ENCODE measurements around the gene DNAJB1. TPM values are rescaled to one million over a fixed set of nuclear protein-coding genes. Genes with fewer than 3 reads are reported as not detected.

Gene DNAJB1
- total and polyA plus RNA-seq, 3 donors from 2014 or later = 185 to 386 (median 245) TPM

DNA sequence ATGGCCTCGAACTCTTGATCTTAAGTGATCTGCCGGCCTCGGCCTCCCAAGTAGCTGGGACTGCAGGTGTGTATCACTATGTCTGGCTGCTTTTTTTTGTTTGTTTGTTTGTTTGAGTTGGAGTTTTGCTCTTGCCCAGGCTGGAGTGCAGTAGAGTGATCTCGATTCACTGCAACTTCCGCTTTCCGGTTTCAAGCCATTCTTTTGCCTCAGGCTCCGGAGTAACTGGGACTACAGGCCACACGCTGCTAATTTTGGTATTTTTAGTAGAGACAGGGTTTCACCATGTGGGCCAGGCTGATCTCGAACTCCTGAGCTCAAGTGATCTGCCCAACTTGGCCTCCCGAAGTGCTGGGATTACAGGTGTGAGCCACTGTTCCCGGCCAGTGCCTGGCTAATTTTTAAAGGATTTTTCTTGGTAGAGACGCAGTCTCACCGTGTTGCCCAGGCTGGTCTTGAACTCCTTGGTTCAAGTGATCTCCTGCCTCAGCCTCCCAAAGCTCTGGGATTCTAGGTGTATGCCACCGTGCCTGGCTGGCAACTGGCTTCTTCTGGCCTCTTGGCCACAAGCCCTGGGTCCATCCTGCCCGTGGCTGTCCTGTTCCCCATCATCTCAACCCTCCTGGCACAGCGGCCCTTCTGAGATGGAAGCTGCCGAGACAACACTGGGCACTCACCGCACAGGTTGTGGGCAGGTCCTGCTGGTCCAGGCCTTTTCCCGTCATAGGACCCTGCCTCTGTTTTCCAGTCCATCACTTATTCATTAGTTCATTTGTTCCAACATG lies 22.7 kb upstream of the DNAJB1 start:
- intact Hi-C loops (cut with DNase I; ENCODE audit: low total_unique reads) = no loop called here
- 84 to 90% methylated on average over 18 to 19 of the region's 19 CpGs for WGBS, 2 donors
- Histone ChIP-seq H3K27ac (no peak overlapping the region), H3K9me3 (no peaks in the 10 kb centered on the region), H3K36me3 (ENCODE audit: low read depth, missing control alignments) (no peaks in the 10 kb centered on the region), H3K4me1 (peaks cover 8% of the 10 kb centered on the region), H3K27me3 (no peaks in the 10 kb centered on the region), H3K4me3 (no peak overlapping the region)
- no peak for DNase-seq
- TF ChIP-seq, protein P1, sequence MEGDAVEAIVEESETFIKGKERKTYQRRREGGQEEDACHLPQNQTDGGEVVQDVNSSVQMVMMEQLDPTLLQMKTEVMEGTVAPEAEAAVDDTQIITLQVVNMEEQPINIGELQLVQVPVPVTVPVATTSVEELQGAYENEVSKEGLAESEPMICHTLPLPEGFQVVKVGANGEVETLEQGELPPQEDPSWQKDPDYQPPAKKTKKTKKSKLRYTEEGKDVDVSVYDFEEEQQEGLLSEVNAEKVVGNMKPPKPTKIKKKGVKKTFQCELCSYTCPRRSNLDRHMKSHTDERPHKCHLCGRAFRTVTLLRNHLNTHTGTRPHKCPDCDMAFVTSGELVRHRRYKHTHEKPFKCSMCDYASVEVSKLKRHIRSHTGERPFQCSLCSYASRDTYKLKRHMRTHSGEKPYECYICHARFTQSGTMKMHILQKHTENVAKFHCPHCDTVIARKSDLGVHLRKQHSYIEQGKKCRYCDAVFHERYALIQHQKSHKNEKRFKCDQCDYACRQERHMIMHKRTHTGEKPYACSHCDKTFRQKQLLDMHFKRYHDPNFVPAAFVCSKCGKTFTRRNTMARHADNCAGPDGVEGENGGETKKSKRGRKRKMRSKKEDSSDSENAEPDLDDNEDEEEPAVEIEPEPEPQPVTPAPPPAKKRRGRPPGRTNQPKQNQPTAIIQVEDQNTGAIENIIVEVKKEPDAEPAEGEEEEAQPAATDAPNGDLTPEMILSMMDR (IDR thresholded peaks at IDR 0.05) = no peak
- TF ChIP-seq POLR2A (IDR thresholded peaks at IDR 0.05) = no peak

- peak; percentile 80 for DNase-seq
- intact Hi-C loops (cut with DNase I; ENCODE audit: low total_unique reads) = no loop called here
Measured at GRCh38 chr19:14536926-14537692, 18.9 kb upstream of the DNAJB1 start.

GRCh38 chr19:14533450-14533849 lies 15.3 kb upstream of the DNAJB1 start:
- WGBS, 2 donors = 65 to 70% methylated on average over 5 of the region's 5 CpGs
- intact Hi-C loops (cut with DNase I; ENCODE audit: low total_unique reads) = no loop called here

More at GRCh38 chr19:14536926-14537692, 18.9 kb upstream of the DNAJB1 start:
- H3K4me3 ChIP-seq = peak overlapping the region in 1 of 2 donors; percentile 26
- peaks cover 17% of the 10 kb centered on the region for H3K4me1 ChIP-seq
- no peaks in the 10 kb centered on the region for H3K9me3 ChIP-seq
- no peak overlapping the region for H3K27ac ChIP-seq
- WGBS, 2 donors = 22 to 30% methylated on average over 22 of the region's 24 CpGs
- no peaks in the 10 kb centered on the region for H3K27me3 ChIP-seq
- H3K36me3 ChIP-seq (ENCODE audit: low read depth, missing control alignments) = no peaks in the 10 kb centered on the region
- TF ChIP-seq POLR2A (IDR thresholded peaks at IDR 0.05) = no peak
- TF ChIP-seq, protein P1 (IDR thresholded peaks at IDR 0.05) = no peak

DNA sequence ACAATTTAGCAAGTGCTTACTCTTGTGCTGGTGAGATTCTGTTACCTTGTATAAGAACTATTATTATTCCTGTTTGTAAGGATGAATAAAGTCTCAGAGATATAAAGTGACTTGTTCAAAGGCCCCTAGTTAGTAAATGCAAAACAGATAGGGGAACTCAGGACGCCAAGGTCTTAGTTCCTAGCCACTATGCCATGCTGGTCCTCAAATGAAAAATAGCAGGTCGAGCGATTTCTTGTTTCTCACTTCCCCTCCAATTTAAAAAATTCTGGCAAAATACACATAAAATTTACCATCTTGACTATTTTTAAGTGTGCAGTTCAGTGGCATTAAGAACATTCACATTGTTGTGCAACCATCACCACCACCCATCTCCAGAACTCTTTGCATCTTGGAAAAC lies 12.3 kb upstream of the DNAJB1 start:
- H3K27ac ChIP-seq = peak overlapping the region in 1 of 2 donors; percentile 94
- peak overlapping the region; percentile 66 to 74 for H3K4me3 ChIP-seq
- intact Hi-C loops (cut with DNase I; ENCODE audit: low total_unique reads) = no loop called here
- no peak for TF ChIP-seq POLR2A (IDR thresholded peaks at IDR 0.05)
- TF ChIP-seq, protein P1 (IDR thresholded peaks at IDR 0.05) = no peak
- no peaks in the 10 kb centered on the region for H3K9me3 ChIP-seq
- H3K36me3 ChIP-seq (ENCODE audit: low read depth, missing control alignments) = no peaks in the 10 kb centered on the region
- WGBS, 2 donors = 44 to 52% methylated on average over 3 of the region's 3 CpGs
- DNase-seq = no peak
- peaks cover 24% of the 10 kb centered on the region for H3K4me1 ChIP-seq
- H3K27me3 ChIP-seq = no peaks in the 10 kb centered on the region

More at GRCh38 chr19:14533450-14533849, 15.3 kb upstream of the DNAJB1 start:
- Histone ChIP-seq H3K27ac (peak overlapping the region in 1 of 2 donors; percentile 35), H3K36me3 (ENCODE audit: low read depth, missing control alignments) (no peaks in the 10 kb centered on the region), H3K9me3 (no peaks in the 10 kb centered on the region), H3K4me3 (no peak overlapping the region), H3K4me1 (peaks cover 32% of the 10 kb centered on the region), H3K27me3 (no peaks in the 10 kb centered on the region)
- no peak for DNase-seq
- TF ChIP-seq POLR2A (IDR thresholded peaks at IDR 0.05) = no peak
- TF ChIP-seq, protein P1 (IDR thresholded peaks at IDR 0.05) = no peak

Data from testis (tissue), 3 donors.